Activated CD8-positive, alpha-beta memory T cell treated with anti-CD3 and anti-CD28 coated beads for 48 hours (primary cell): ENCODE results near the gene PKP3.
A peak's percentile ranks its signal among the peaks of the same experiment; 100 is the strongest.
"Not testable (repeated sequence)": the region's sequence is repeated elsewhere in the genome, so short reads cannot be mapped to it uniquely, and the experiment has no call there.

Experiments used
- DNase-seq, 3 experiments: peaks; one replicate each; pipeline ENCODE4 v3.0.0-alpha.2; 2020; ENCODE audit warnings: low read depth in 2 of 3, low spot score in 2 of 3

The PKP3 gene

GRCh38 chr11:394034-394857 lies at the start of gene PKP3:
PKP3 (plus strand) TSS chr11:394209; CDS start chr11:394293, 84 bp downstream.
- no peak for DNase-seq

- DNase-seq, result no peak
Observed at GRCh38 chr11:344836-345578, 49.0 kb upstream of the PKP3 start.

GRCh38 chr11:346529-346928 lies 47.5 kb upstream of the PKP3 start:
- DNase-seq, result no peak

- not testable (repeated sequence) for DNase-seq
Observed at GRCh38 chr11:349270-349954, 44.6 kb upstream of the PKP3 start.

GRCh38 chr11:350033-350722 lies 43.8 kb upstream of the PKP3 start:
- DNase-seq, result not testable (repeated sequence)

- no peak for DNase-seq
Observed at GRCh38 chr11:350723-351255, 43.2 kb upstream of the PKP3 start.

GRCh38 chr11:351411-351810 lies 42.6 kb upstream of the PKP3 start:
- DNase-seq, result no peak

GRCh38 chr11:352456-353031 lies 41.5 kb upstream of the PKP3 start:
- DNase-seq, result no peak

- DNase-seq, result no peak
Observed at GRCh38 chr11:353179-353873, 40.7 kb upstream of the PKP3 start.

GRCh38 chr11:355581-356458 lies 38.2 kb upstream of the PKP3 start:
- DNase-seq, result peak; percentile 66 to 76 (median 68)

- DNase-seq, result no peak
Observed at GRCh38 chr11:356610-357009, 37.4 kb upstream of the PKP3 start.

- DNase-seq, result no peak
Observed at GRCh38 chr11:357582-357981, 36.4 kb upstream of the PKP3 start.

- DNase-seq, result no peak
Observed at GRCh38 chr11:358129-358800, 35.7 kb upstream of the PKP3 start.

- no peak for DNase-seq
Observed at GRCh38 chr11:359181-359714, 34.8 kb upstream of the PKP3 start.

- no peak for DNase-seq
Observed at GRCh38 chr11:360326-361280, 33.4 kb upstream of the PKP3 start.

GRCh38 chr11:362642-363442 lies 31.2 kb upstream of the PKP3 start:
- DNase-seq, result no peak
